ENCODE measurements around the gene SHROOM1.

GRCh38 chr5:132781029-132781428 is 49.4 kb downstream of the SHROOM1 start:
- no peak for TF ChIP-seq POLR2A (IDR thresholded peaks at IDR 0.05; ENCODE audit: low read depth, low read length)
- TF ChIP-seq SPI1 (IDR thresholded peaks at IDR 0.05; ENCODE audit: low read depth, low read length): no peak
